ENCODE measurements around the gene PKIG. TPM values are rescaled to one million over a fixed set of nuclear protein-coding genes. Genes with fewer than 3 reads are reported as not detected.

The PKIG gene
- total and polyA plus RNA-seq, 4 experiments from 2014 or later = 0.36 to 1.1 (median 0.89) TPM

GRCh38 chr20:44580581-44581268, 1.7 kb upstream of the PKIG start:
- H3K4me1 Mint-ChIP-seq = peaks cover 0 to 11% (median 2%) of the 10 kb centered on the region in 4 donors
- Histone ChIP-seq H3K27me3 (ENCODE audit: insufficient read depth, low read length) (no peaks in the 10 kb centered on the region), H3K4me3 (ENCODE audit: low read length in 2 of 2) (no peak overlapping the region), H3K9me3 (ENCODE audit: control insufficient read depth in 1 of 2, low read length in 2 of 2) (no peaks in the 10 kb centered on the region), H3K4me1 (ENCODE audit: insufficient read depth, low read length) (no peaks in the 10 kb centered on the region), H3K27ac (ENCODE audit: low read depth, low read length) (no peak overlapping the region), H3K36me3 (ENCODE audit: insufficient read depth, low read length) (no peaks in the 10 kb centered on the region)
- DNase-seq = no peak
- H3K36me3 Mint-ChIP-seq = no peaks in the 10 kb centered on the region
- H3K27me3 Mint-ChIP-seq = no peaks in the 10 kb centered on the region
- ChIA-PET CTCF (ENCODE audit: partially characterized antibody) (no interaction called here), POLR2A (ENCODE audit: partially characterized antibody) (no interaction called here)
- H3K9me3 Mint-ChIP-seq = no peaks in the 10 kb centered on the region
- H3K27ac Mint-ChIP-seq = peak overlapping the region in 1 of 7 donors; percentile 31
- intact Hi-C loops (cut with micrococcal nuclease) = no loop called here
- no peak overlapping the region for H3K4me3 Mint-ChIP-seq

- peaks cover 0 to 11% (median under 1%) of the 10 kb centered on the region in 4 donors for H3K4me1 Mint-ChIP-seq
These were observed 864 bp upstream of the PKIG start for GRCh38 chr20:44581515-44581914.

GRCh38 chr20:44583157-44583556, 778 bp downstream of the PKIG start:
- Mint-ChIP-seq H3K27me3 (peaks cover 0 to 2% of the 10 kb centered on the region in 2 donors), H3K4me3 (no peak overlapping the region), H3K9me3 (no peaks in the 10 kb centered on the region), H3K36me3 (no peaks in the 10 kb centered on the region), H3K27ac (no peak overlapping the region), H3K4me1 (peaks cover 0 to 11% (median under 1%) of the 10 kb centered on the region in 4 donors)
- Histone ChIP-seq H3K27me3 (ENCODE audit: insufficient read depth, low read length) (no peaks in the 10 kb centered on the region), H3K9me3 (ENCODE audit: control insufficient read depth in 1 of 2, low read length in 2 of 2) (no peaks in the 10 kb centered on the region), H3K4me3 (ENCODE audit: low read length in 2 of 2) (no peak overlapping the region), H3K4me1 (ENCODE audit: insufficient read depth, low read length) (no peaks in the 10 kb centered on the region), H3K36me3 (ENCODE audit: insufficient read depth, low read length) (no peaks in the 10 kb centered on the region), H3K27ac (ENCODE audit: low read depth, low read length) (no peak overlapping the region)
- ChIA-PET POLR2A (ENCODE audit: partially characterized antibody) (no interaction called here), CTCF (ENCODE audit: partially characterized antibody) (no interaction called here)
- DNase-seq = no peak
- intact Hi-C loops (cut with micrococcal nuclease) = no loop called here

More at GRCh38 chr20:44581515-44581914, 864 bp upstream of the PKIG start:
- H3K36me3 Mint-ChIP-seq = no peaks in the 10 kb centered on the region
- no peaks in the 10 kb centered on the region for H3K4me1 ChIP-seq (ENCODE audit: insufficient read depth, low read length)
- intact Hi-C loops (cut with micrococcal nuclease) = no loop called here
- H3K9me3 Mint-ChIP-seq = no peaks in the 10 kb centered on the region
- peak overlapping the region in 1 of 7 donors; percentile 28 for H3K27ac Mint-ChIP-seq
- H3K4me3 Mint-ChIP-seq = no peak overlapping the region
- no peak overlapping the region for H3K4me3 ChIP-seq (ENCODE audit: low read length in 2 of 2)
- no peaks in the 10 kb centered on the region for H3K36me3 ChIP-seq (ENCODE audit: insufficient read depth, low read length)
- CTCF ChIA-PET (ENCODE audit: partially characterized antibody) = no interaction called here
- H3K27ac ChIP-seq (ENCODE audit: low read depth, low read length) = no peak overlapping the region
- H3K27me3 ChIP-seq (ENCODE audit: insufficient read depth, low read length) = no peaks in the 10 kb centered on the region
- no peaks in the 10 kb centered on the region for H3K27me3 Mint-ChIP-seq
- no peaks in the 10 kb centered on the region for H3K9me3 ChIP-seq (ENCODE audit: control insufficient read depth in 1 of 2, low read length in 2 of 2)
- POLR2A ChIA-PET (ENCODE audit: partially characterized antibody) = no interaction called here
- DNase-seq = no peak

- Histone ChIP-seq H3K27ac (ENCODE audit: low read depth, low read length) (no peak overlapping the region), H3K4me1 (ENCODE audit: insufficient read depth, low read length) (no peaks in the 10 kb centered on the region), H3K4me3 (ENCODE audit: low read length in 2 of 2) (no peak overlapping the region)
These were observed 1.8 kb downstream of the PKIG start for GRCh38 chr20:44584162-44584561.

GRCh38 chr20:44585057-44585963, 2.9 kb downstream of the PKIG start:
- Mint-ChIP-seq H3K9me3 (no peaks in the 10 kb centered on the region), H3K36me3 (no peaks in the 10 kb centered on the region), H3K27ac (peak overlapping the region in 1 of 7 donors; percentile 76), H3K27me3 (peaks cover 0 to 2% of the 10 kb centered on the region in 2 donors), H3K4me3 (no peak overlapping the region), H3K4me1 (peaks cover 0 to 7% (median under 1%) of the 10 kb centered on the region in 4 donors)
- Histone ChIP-seq H3K27me3 (ENCODE audit: insufficient read depth, low read length) (no peaks in the 10 kb centered on the region), H3K27ac (ENCODE audit: low read depth, low read length) (no peak overlapping the region), H3K4me1 (ENCODE audit: insufficient read depth, low read length) (no peaks in the 10 kb centered on the region), H3K4me3 (ENCODE audit: low read length in 2 of 2) (no peak overlapping the region), H3K36me3 (ENCODE audit: insufficient read depth, low read length) (no peaks in the 10 kb centered on the region), H3K9me3 (ENCODE audit: control insufficient read depth in 1 of 2, low read length in 2 of 2) (no peaks in the 10 kb centered on the region)
- no peak for DNase-seq
- ChIA-PET POLR2A (ENCODE audit: partially characterized antibody) (no interaction called here), CTCF (ENCODE audit: partially characterized antibody) (interaction anchor here (1.1 kb wide), 1 partner anchor 13 kb away, joined by 5 read pairs; no protein-coding TSS in a partner anchor)
- intact Hi-C loops (cut with micrococcal nuclease) = no loop called here

More at GRCh38 chr20:44584162-44584561, 1.8 kb downstream of the PKIG start:
- Histone ChIP-seq H3K36me3 (ENCODE audit: insufficient read depth, low read length) (no peaks in the 10 kb centered on the region), H3K9me3 (ENCODE audit: control insufficient read depth in 1 of 2, low read length in 2 of 2) (no peaks in the 10 kb centered on the region), H3K27me3 (ENCODE audit: insufficient read depth, low read length) (no peaks in the 10 kb centered on the region)
- H3K9me3 Mint-ChIP-seq = no peaks in the 10 kb centered on the region
- peak overlapping the region in 1 of 7 donors; percentile 19 for H3K27ac Mint-ChIP-seq
- H3K4me3 Mint-ChIP-seq = no peak overlapping the region
- no peaks in the 10 kb centered on the region for H3K36me3 Mint-ChIP-seq
- peaks cover 0 to 2% of the 10 kb centered on the region in 2 donors for H3K27me3 Mint-ChIP-seq
- ChIA-PET POLR2A (ENCODE audit: partially characterized antibody) (no interaction called here), CTCF (ENCODE audit: partially characterized antibody) (no interaction called here)
- intact Hi-C loops (cut with micrococcal nuclease) = no loop called here
- DNase-seq = no peak
- H3K4me1 Mint-ChIP-seq = peaks cover 0 to 11% (median under 1%) of the 10 kb centered on the region in 4 donors

- no peak overlapping the region for H3K27ac ChIP-seq (ENCODE audit: low read depth, low read length)
- DNase-seq = no peak
- no peaks in the 10 kb centered on the region for H3K4me1 ChIP-seq (ENCODE audit: insufficient read depth, low read length)
- Mint-ChIP-seq H3K36me3 (no peaks in the 10 kb centered on the region), H3K27me3 (peaks cover 0 to 2% of the 10 kb centered on the region in 2 donors), H3K4me1 (peaks cover 0 to 2% (median 0%) of the 10 kb centered on the region in 4 donors), H3K4me3 (no peak overlapping the region), H3K9me3 (no peaks in the 10 kb centered on the region), H3K27ac (peak overlapping the region in 1 of 7 donors; percentile 19)
- POLR2A ChIA-PET (ENCODE audit: partially characterized antibody) = no interaction called here
- H3K36me3 ChIP-seq (ENCODE audit: insufficient read depth, low read length) = no peaks in the 10 kb centered on the region
- H3K27me3 ChIP-seq (ENCODE audit: insufficient read depth, low read length) = no peaks in the 10 kb centered on the region
- CTCF ChIA-PET (ENCODE audit: partially characterized antibody) = interaction anchor here (1.1 kb wide), 1 partner anchor 12 kb away, joined by 5 read pairs; no protein-coding TSS in a partner anchor
- H3K9me3 ChIP-seq (ENCODE audit: control insufficient read depth in 1 of 2, low read length in 2 of 2) = no peaks in the 10 kb centered on the region
- intact Hi-C loops (cut with micrococcal nuclease) = no loop called here
- H3K4me3 ChIP-seq (ENCODE audit: low read length in 2 of 2) = no peak overlapping the region
These were observed 4.0 kb downstream of the PKIG start for GRCh38 chr20:44586289-44586911.

All from CD4-positive, alpha-beta memory T cell (primary cell).